Medulla oblongata (tissue), 1 donor: ENCODE measurements around the gene DNAJC7.
A peak's percentile ranks its signal among the peaks of the same experiment; 100 is the strongest.
"Not testable (repeated sequence)": the region's sequence is repeated elsewhere in the genome, so short reads cannot be mapped to it uniquely, and the experiment has no call there.

Source experiments
- DNase-seq: peaks from one replicate; pipeline ENCODE4 v3.0.0-alpha.2; 2015; ENCODE audit errors: extremely low spot score

The DNAJC7 gene

DNA sequence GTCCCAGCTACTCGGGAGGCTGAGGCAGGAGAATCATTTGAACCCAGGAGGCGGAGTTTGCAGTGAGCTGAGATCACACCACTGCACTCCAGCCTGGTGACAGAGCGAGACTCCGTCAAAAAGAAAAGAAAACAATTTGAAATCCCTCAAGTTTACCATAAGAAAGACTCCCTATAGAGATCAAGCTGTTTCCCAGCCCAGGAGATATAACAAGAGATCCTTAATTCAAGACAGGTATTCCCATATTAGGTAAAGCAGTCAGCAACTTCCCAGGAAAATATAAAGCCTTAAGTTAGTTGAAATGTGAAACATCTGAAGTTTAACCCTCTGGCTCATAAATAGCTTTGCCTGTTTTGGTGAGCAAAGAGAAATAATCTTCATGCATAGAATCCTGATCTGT is 4.9 kb downstream of the DNAJC7 start:
- DNase-seq, result not testable (repeated sequence)

DNA sequence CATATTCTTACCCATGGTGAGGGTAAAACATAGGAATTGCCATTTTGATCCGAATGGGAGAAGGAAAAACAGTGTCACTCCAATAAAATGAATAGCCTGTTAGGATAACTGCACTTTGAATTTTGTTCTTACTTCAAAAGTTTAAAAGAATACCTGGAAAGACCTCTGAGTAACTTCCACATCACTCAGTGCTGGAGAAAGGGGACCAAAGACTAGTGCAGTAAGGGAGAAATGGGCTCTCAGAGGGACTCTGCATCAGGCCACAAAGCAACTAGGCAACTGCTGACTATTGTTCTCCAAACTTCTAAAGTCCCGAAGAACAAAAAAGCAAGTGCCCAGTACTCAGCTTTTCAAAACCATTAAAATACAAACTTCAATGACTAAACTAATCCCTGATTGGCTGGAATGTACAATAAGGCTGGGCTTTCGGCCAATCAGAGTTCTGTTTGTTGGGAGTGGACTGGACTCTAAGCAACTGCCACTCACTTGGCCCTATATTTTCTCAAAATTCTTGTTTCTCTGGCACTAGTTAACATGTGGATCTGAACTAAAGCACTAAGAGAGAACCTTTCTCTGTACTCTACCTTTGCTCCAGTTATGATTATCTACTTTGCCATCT is 6.2 kb downstream of the DNAJC7 start:
- no peak for DNase-seq

DNA sequence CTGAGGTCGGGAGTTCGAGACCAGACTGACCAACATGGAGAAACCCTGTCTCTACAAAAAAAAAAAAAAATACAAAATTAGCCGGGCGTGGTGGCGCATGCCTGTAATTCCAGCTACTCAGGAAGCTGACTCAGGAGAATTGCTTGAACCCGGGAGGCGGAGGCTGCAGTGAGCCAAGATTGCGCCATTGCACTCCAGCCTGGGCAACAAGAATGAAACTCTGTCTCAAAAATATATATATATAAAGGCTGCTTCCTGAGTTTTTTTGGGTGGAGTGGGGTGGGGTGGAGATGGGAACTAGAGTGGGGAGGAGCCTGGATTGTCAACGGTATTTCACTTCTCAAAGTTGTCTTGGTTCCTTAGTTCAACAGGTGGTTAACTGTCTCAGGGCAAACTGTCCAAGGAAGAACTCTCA is 7.0 kb downstream of the DNAJC7 start:
- not testable (repeated sequence) for DNase-seq

DNA sequence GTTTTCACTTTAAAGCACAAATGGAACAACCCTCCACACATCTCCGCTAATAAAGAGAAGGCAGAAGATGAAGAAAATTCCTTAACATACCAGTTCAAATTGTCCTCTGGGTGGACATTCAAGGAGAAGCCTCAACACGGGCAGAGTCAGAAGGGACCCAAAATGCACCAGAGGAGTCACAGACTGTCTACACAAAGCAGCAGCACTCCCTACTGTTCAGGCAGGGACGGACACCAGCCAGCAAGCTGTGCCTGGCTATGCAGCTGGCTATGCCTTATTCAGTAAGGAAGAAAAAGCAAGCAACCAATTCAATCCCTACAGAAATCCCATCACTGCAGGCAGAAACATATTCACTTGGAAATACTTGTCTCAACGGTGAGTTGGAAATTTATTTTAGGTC is 8.1 kb downstream of the DNAJC7 start:
- DNase-seq, result peak; percentile 88

DNA sequence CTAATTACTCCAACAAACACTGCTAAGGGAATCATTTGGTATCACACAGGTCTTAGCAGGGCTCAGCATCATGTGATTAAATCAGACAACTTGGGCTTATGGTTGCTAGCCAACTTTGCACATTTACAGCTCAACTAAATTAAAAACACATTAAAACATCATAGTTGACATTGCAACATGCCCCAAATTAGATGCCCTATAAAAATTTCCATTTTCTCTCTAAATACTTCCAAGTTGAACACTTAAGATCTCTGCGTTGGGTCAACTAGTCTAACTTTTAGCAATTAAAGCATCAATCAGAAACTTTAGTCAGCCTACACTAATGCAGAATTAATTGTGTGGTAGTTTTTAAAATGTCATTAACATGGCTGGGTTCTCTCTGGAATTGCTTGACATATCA is 12.1 kb downstream of the DNAJC7 start:
- DNase-seq, result no peak

DNA sequence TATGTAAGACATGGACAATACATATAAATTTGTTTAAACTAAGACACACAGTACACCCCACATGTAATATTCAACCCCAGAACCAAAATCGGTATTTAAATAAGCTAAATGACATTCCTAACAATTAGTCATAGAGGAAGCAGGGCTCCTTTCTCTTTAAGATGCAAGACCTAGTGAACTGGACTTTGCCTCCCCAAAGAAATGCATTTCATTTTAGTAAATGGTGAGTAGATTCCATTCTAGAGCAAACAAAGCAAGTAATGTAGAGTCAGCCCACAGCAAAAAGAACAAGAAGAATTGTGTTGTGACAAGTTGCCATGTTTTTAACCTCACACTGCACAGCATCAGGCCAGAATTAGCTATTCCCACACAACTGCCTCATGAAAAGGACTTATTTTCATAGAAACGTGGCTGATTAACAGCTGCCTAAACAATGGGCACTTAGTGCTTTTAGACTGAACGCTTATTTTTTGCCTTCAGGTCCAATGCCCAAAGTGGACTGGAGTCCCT is 14.4 kb downstream of the DNAJC7 start:
- peak; percentile 66 for DNase-seq

DNA sequence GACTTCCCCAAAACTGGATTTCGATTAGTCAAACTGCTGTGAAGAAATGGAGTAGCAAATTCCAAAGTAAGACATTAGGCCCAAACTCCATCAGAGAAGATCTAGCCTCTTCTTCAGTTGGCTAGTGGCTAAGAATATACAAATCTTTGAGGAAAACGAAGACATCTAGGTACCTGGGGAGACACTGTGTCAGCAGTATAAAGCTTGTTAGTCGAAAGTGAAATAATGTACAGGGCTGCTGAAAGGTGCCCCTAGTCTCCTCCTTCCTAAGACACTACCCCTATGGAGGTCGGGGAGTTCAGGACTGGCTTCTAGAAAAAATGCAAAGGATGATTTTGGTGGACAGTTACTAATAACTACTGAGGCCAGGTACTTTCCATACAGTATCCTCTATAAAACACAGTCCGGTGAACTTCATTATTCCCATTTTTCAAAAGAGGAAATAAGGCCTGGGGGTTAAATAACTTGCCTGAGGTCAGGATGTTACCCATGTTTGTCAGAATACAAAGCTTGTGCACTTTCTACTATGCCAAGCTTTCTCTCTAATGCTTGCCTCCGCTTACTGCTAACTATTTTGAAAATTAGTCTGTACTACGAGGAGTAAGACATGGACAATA is 15.0 kb downstream of the DNAJC7 start:
- no peak for DNase-seq

DNA sequence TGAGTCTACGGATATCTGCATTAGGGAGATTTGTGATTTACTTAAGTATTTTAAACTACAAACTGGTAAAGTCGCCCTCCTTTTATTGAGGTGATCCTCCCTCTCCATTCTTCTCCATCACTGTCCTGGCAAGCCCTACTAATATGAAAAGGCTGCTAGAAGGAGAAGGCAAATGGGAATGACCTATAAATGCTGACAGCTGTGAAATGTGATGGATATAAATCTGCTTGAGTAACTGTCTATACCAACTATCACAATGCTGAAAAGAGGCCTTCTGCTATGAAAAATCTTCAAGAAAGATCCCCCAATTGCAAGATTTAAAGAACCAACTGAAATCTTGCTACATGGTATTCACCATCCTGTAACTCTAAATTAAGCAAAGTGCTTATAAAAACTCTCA is 15.5 kb downstream of the DNAJC7 start:
- no peak for DNase-seq

DNA sequence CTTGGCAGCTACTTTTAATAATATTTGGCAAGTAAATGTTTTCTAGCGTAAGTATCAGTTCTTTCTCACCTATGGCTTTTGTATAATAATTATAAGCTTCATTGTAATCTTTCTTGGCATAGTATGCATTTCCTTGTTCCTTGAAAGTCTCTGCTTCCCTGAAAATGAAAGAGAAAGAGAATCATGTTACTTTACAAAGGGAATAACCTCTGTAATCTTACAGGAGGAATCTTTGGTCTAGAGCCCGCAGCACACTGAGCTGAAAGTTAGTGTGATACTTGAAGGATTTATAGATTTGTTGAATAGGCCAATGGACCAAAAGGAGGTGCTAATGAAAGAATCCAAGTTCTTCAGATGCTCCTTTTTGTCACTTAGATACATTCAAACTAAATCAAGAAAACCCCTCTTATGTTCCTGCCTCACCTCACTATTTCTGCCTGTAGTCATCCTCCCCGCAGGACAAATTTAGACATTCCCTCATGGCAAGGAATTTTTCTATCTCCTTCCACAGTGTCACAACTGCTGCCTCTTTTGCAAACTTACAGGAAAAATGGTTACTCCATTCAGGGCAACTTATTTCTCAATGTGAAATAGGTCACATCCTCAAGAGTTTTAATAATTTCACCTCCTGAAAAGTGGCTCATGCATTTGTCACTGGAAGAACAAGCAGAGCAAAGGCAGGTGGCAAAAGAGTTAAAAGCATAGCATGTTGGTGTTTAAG is 16.7 kb downstream of the DNAJC7 start:
- DNase-seq, result no peak

DNA sequence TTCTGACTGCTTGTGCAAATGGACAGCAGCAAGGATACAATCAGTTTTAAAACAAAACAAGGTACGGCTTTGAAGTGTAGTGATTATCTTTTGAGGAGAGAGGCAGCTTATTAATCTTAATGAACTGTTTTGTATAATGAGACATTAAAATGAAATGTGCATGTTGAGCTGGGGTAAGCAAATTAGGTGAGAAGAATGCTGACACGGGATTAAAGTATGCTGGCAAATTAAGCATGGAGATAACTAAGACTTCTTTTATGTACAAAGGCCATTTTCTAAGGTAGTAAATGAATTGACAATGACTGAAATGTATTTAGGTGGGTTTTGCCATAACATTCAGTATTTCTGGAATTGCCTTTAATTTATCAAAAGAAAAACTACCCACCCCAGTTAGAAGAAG is 18.7 kb downstream of the DNAJC7 start:
- no peak for DNase-seq

DNA sequence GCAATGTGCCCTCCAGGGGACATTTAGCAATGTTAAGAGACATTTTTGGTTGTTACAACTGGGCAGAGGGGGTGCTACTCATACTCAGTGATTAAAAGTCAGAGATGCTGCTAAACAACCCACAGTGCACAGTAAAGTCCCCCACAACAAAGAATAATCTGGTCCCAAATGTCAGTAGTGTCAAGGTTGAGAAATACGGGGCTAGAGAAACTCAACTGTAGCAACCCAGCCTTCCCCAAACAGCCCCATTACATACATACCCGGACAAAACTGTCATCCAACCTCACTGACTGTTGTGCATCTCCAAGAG is 20.4 kb downstream of the DNAJC7 start:
- no peak for DNase-seq

DNA sequence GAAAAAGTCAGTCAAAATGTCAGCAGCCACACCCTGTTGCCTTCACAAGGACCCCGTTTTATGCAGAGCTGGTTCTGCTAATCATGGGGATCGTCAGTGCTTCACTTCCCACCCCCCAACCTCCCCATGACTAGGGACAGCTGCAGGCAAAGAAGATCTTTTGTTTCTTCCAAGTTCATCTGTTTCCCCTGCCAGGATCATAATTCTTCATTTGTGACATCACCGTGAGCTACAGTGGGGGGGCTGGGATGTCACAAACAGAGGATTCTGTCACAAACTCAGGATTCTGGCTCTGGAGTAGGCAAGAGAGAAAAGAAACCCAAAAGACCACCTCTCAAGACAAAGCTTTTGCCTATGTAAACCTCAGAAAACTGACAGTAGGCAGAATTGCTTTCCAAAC is 24.7 kb downstream of the DNAJC7 start:
- DNase-seq, result peak; percentile 94

DNA sequence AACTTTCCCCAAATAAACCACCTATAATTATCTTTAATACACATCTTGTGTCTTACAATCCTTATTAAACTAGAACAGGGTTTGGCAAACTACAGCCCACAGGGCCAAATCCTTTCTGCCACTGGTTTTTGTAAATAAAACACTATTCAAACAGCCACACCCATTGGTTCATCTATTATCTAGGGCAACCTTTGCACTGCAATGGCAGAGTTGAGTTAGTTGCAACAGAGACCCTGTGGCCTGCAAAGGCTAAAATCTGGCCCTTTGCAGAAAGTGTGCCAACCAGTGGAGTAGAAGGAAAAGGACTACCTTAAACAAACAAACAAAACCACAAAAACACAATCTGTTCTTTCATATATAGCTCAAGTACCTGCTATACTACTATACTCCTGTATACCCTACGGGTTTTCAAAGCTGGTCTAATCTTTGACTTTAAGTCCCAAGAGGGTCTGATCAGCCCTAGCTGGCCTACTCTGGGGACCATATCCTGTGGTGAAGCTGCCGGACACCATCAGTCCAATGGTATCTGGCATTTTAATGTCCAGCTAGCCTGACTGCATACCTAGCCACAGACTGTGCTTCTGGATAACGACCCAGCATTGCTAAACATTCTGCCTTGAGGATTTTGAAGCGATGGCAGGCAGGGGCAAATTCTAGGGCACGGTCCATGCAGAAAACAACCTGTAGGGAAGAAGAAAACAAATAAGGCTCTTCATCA is 27.4 kb downstream of the DNAJC7 start:
- DNase-seq, result no peak

DNA sequence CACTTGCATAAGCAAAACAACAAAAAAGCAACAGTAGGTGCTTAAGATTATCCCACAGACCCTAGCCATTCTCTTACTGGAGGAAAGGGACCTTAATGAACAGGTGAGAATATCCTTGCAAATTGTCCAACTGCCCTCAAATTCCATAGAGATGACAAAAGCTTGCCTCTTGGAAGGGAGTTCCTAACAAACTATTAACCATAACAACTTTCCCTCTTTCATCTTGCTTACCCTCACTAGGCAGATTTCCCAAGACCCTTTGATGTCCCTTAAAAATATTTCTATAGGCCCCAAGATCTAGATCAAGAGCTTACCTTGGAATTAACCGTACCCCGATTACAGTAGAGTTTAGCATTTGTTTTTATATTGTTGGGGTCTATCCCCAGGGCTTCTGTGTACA is 28.8 kb downstream of the DNAJC7 start:
- no peak for DNase-seq

DNA sequence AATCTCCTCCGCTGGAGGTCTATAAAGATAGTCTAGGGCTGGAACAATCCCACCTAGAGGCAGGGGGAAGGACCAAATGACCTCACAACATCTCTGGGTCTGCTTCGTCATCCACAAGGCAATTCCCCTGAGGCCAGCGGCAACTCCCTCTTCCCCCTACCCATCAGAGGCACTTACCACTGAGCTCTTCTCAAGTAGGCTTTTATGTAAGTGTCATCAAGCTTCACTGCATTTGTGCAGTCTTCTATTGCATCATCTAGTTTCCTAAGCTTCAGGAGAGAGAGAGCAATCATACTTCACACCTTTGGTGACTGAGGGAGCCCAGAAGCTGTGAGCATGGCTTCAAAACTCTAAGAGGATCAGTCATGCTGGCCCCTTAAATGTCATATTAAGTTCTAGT is 29.6 kb downstream of the DNAJC7 start:
- DNase-seq, result no peak

DNA sequence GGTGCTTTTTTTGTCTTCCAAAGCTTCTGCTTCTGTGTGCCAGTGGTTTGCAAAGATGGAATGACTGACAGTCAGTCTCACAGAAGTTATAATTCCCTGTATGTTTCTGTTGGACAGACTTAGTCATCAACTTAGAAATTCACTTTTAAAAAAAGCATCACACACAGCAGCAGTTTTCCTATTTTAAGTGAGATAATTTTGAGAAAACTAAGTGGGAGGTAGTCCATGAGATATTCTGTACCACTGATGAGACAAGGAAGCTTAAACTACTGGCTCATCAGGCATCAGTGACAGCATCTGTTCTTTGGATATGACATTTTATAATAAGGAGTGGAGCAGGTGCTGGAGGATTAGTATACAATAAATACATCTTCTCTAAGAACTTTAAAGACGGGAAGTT is 30.6 kb downstream of the DNAJC7 start:
- no peak for DNase-seq

DNA sequence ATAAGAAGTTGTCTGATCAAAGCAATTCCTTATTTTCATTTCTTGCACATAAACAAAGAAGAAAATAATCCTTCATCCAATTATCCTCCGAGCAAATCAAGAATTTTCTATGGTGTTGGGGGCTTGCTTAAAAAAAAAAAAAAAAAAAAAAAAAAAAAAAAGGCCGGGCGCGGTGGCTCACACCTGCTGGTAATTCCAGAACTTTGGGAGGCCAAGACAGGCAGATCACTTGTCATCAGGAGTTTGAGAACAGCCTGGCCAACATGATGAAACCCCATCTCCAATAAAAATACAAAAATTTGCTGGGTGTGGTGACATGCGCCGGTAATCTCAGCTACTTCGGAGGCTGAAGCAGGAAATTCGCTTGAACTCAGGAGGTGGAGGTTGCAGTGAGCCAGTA is 31.3 kb downstream of the DNAJC7 start:
- no peak for DNase-seq

DNA sequence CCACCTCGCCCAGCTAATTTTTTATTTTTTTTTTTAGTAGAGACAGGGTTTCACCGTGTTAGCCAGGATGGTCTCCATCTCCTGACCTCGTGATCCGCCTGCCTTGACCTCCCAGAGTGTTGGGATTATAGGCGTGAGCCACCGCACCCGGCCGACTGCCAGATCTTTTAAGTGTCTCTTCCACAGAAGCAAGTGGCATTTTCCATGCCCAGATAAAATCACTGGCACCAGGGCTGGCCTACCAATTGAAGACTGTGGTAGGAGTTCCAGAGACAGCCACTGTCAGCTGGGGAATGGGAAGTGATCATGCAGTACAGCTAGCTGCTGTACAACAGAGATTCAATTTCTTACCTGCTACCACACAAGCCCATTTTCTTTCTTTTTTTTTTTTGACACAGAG is 32.8 kb downstream of the DNAJC7 start:
- DNase-seq, result no peak

DNA sequence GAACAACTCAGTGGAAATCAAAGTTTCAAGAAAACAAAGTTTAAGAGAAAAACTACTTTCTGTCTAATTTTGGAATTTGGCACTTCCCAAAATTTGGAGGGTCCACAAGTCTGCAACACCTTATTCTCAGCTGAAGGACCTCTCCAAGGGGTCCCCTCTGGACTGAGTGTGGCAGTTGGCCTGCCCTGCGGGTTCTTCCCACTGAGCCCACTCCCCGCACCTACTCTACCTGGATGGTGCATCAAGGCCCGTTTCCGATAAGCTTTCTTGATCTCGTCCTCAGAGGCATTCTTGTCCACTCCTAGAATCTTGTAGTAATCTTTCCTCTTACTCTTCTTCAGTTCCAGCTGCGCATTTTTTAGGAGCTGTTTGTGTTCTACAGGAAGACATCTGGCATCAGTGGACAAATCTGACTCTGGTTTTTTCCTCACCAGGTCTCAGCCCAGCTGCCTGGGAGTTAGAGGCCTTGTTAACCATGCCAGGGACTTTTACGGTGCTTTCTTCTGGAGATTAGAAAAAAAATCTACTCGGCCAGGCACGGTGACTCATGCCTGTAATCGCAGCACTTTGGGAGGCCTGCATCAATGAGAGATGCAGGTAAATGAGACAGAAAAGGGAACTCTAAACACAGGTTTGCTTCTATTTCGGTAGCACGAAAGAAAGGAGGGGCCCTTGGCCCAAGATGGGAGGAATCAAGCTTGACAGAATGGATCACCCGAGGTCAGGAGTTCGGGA is 35.0 kb downstream of the DNAJC7 start:
- no peak for DNase-seq

DNA sequence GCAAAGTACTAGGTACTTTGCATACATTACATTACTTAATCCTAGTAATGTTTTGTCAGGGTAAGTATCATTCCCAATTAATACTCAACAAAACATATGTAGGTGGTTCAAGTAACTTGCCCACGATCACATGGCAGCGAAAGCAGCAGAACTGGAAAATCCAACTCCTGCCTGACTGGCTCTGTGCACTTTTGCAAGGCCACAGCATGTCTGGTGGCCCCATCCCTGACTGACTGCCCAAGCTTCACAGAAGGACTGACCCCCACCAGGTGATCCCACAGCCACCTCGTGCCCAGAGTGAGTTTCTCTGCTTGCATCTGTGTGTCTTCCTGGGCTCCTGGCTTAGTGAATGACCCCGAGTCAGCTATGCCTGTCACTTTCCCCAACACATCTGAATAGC is 39.2 kb downstream of the DNAJC7 start:
- no peak for DNase-seq

DNA sequence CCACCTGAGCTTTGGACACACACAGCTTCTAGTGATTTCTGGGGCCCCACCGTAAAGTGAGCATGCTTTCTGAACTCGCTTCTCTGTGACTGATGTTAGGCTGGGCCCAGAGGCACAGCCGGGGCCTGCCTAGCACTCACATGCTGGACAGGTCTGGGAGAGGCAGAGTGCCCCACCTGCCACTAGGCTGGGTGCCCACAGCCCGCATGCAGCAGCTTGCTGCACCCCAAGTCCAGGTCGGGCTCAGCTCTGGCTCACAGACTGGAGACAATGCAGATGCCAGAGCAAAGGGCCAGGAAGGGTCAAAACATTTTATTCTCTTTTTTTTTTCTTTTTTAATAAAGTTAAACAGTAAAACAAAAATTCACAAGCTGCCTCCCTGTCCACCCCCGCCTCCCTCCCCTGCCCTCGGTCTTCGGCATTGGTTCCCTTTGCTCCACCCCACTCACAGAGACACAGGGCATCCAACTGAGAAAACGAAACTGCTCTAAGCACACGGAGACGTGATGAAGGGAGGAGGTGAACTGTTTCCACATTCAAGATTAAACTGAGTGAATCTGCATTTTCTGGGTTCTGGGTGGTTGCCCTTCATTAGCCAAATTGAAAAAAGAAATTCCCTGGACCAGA is 41.0 kb downstream of the DNAJC7 start:
- DNase-seq, result peak; percentile 64
